GM21825 (cell line): ENCODE data around the gene MAP3K5.

ENCODE experiments used
- ATAC-seq: cut with Tn5 transposase; IDR thresholded peaks from one replicate; pipeline ENCODE4 v1.9.1; 2021; ENCODE audit warnings: mild to moderate bottlenecking, moderate library complexity; ENCODE audit not compliant: unreplicated experiment

MAP3K5 gene

GRCh38 chr6:136524339-136524935, 267.8 kb downstream of the MAP3K5 start:
- no peak for ATAC-seq

GRCh38 chr6:136523196-136523595, 269.1 kb downstream of the MAP3K5 start:
- ATAC-seq: no peak

GRCh38 chr6:136522636-136523035, 269.6 kb downstream of the MAP3K5 start:
- ATAC-seq: no peak

GRCh38 chr6:136521911-136522310, 270.4 kb downstream of the MAP3K5 start:
- no peak for ATAC-seq

GRCh38 chr6:136521427-136521826, 270.9 kb downstream of the MAP3K5 start:
- ATAC-seq: no peak

- no peak for ATAC-seq
Observed at GRCh38 chr6:136520517-136520916, 271.8 kb downstream of the MAP3K5 start.

GRCh38 chr6:136517582-136517981, 274.7 kb downstream of the MAP3K5 start:
- ATAC-seq: no peak

- no peak for ATAC-seq
Observed at GRCh38 chr6:136517002-136517401, 275.3 kb downstream of the MAP3K5 start.

GRCh38 chr6:136514591-136514990, 277.7 kb downstream of the MAP3K5 start:
- ATAC-seq: no peak

GRCh38 chr6:136511926-136512325, 280.4 kb downstream of the MAP3K5 start:
- no peak for ATAC-seq

- no peak for ATAC-seq
Observed at GRCh38 chr6:136511397-136511796, 280.9 kb downstream of the MAP3K5 start.

- no peak for ATAC-seq
Observed at GRCh38 chr6:136510782-136511181, 281.5 kb downstream of the MAP3K5 start.

- ATAC-seq: no peak
Observed at GRCh38 chr6:136510299-136510698, 282.0 kb downstream of the MAP3K5 start.

- no peak for ATAC-seq
Observed at GRCh38 chr6:136508725-136509392, 283.4 kb downstream of the MAP3K5 start.
